ENCODE data around the gene GCG. TPM values are rescaled to one million over a fixed set of nuclear protein-coding genes. Genes with fewer than 3 reads are reported as not detected.
A peak's percentile ranks its signal among the peaks of the same experiment; 100 is the strongest.

The GCG gene
- total RNA-seq, 4 donors from 2014 or later, result not detected

- Histone ChIP-seq H3K27ac (replicated peaks in 1 of 4) (no peak overlapping the region), H3K27me3 (no peaks in the 10 kb centered on the region), H3K4me3 (no peak overlapping the region), H3K9me3 (no peaks in the 10 kb centered on the region), H3K4me1 (peaks cover 0 to 8% (median 0%) of the 10 kb centered on the region in 4 donors), H3K36me3 (no peaks in the 10 kb centered on the region)
- 51% methylated on average over 3 of the region's 3 CpGs for WGBS
- intact Hi-C loops (cut with DNase I), result no loop called here
- DNase-seq (ENCODE audit: extremely low spot score), result no peak
- TF ChIP-seq, protein P1, sequence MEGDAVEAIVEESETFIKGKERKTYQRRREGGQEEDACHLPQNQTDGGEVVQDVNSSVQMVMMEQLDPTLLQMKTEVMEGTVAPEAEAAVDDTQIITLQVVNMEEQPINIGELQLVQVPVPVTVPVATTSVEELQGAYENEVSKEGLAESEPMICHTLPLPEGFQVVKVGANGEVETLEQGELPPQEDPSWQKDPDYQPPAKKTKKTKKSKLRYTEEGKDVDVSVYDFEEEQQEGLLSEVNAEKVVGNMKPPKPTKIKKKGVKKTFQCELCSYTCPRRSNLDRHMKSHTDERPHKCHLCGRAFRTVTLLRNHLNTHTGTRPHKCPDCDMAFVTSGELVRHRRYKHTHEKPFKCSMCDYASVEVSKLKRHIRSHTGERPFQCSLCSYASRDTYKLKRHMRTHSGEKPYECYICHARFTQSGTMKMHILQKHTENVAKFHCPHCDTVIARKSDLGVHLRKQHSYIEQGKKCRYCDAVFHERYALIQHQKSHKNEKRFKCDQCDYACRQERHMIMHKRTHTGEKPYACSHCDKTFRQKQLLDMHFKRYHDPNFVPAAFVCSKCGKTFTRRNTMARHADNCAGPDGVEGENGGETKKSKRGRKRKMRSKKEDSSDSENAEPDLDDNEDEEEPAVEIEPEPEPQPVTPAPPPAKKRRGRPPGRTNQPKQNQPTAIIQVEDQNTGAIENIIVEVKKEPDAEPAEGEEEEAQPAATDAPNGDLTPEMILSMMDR (IDR thresholded peaks at IDR 0.05), result no peak
- TF ChIP-seq EP300 (IDR thresholded peaks at IDR 0.05) (no peak), POLR2A (IDR thresholded peaks at IDR 0.05; ENCODE audit: low read depth) (no peak), POLR2AphosphoS5 (IDR thresholded peaks at IDR 0.05) (no peak)
Measured at GRCh38 chr2:162103443-162104009, 48.5 kb downstream of the GCG start.

DNA sequence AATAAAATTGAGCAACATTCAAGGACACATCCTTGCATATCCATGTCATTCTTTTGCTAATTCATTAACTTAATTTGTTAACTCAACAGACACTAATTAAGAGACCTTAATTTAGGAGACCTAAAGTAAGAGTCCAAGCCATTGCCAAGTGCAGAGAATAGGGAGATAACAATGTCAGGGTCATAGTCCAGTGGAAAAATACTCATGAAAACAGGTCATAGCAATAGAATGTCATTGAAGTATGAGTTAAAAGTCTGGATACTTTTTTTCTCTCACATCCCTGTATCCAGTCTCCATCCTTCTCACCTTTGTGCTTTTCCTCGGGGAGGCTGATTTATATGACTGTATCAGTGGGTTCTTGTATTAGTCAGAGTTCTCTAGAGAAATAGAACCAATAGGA is 51.5 kb downstream of the GCG start:
- DNase-seq (ENCODE audit: extremely low spot score), result peak; percentile 3
- H3K36me3 ChIP-seq, result no peaks in the 10 kb centered on the region
- H3K4me1 ChIP-seq, result no peaks in the 10 kb centered on the region
- no peaks in the 10 kb centered on the region for H3K9me3 ChIP-seq
- no peaks in the 10 kb centered on the region for H3K27me3 ChIP-seq
- H3K4me3 ChIP-seq, result no peak overlapping the region
- intact Hi-C loops (cut with DNase I), result no loop called here
- 75% methylated on average over 1 of the region's 1 CpG for WGBS
- TF ChIP-seq POLR2A (IDR thresholded peaks at IDR 0.05; ENCODE audit: low read depth) (no peak), POLR2AphosphoS5 (IDR thresholded peaks at IDR 0.05) (no peak), EP300 (IDR thresholded peaks at IDR 0.05) (no peak)
- TF ChIP-seq, protein P1 (IDR thresholded peaks at IDR 0.05), result no peak
- no peak overlapping the region for H3K27ac ChIP-seq (replicated peaks in 1 of 4)

GRCh38 chr2:162099836-162100235 is 52.2 kb downstream of the GCG start:
- Histone ChIP-seq H3K9me3 (no peaks in the 10 kb centered on the region), H3K4me1 (no peaks in the 10 kb centered on the region), H3K27ac (replicated peaks in 1 of 4) (no peak overlapping the region), H3K36me3 (no peaks in the 10 kb centered on the region), H3K27me3 (no peaks in the 10 kb centered on the region), H3K4me3 (no peak overlapping the region)
- whole genome bisulfite sequencing, result 74% methylated on average over 5 of the region's 5 CpGs
- peak; percentile 17 for DNase-seq (ENCODE audit: extremely low spot score)
- TF ChIP-seq EP300 (IDR thresholded peaks at IDR 0.05) (no peak), POLR2AphosphoS5 (IDR thresholded peaks at IDR 0.05) (no peak), POLR2A (IDR thresholded peaks at IDR 0.05; ENCODE audit: low read depth) (no peak)
- TF ChIP-seq, protein P1 (IDR thresholded peaks at IDR 0.05), result no peak
- intact Hi-C loops (cut with DNase I), result no loop called here

Other genes with a start within 250 kb of the GCG start
- 1 to 10 TPM; 2.2 to 4.1 (median 2.8) TPM for gene DPP4, start 78.0 kb downstream of the GCG start, total RNA-seq
- gene FAP, start 91.2 kb upstream of the GCG start, total RNA-seq, result 10 to 100 TPM in 3 of 4 donors, 1 to 10 TPM in 1; 8.0 to 16.7 (median 13.1) TPM
- gene IFIH1, start 166.4 kb upstream of the GCG start, total RNA-seq, result 10 to 100 TPM in 2 of 4 donors, 1 to 10 TPM in 2; 8.6 to 12.9 (median 10.6) TPM
- 10 to 100 TPM in 1 of 4 donors, 1 to 10 TPM in 3; 5.4 to 34.3 (median 8.2) TPM for gene GCA, start 191.9 kb upstream of the GCG start, total RNA-seq